Stimulated activated CD8-positive, alpha-beta memory T cell treated with anti-CD3 and anti-CD28 coated beads, Interleukin-7, amount 100 ng/mL, for 48 hours (primary cell): Measurements from ENCODE around the gene TEAD3.
A peak's percentile ranks its signal among the peaks of the same experiment; 100 is the strongest.
"Not testable (repeated sequence)": the region's sequence is repeated elsewhere in the genome, so short reads cannot be mapped to it uniquely, and the experiment has no call there.

ENCODE experiments used
- DNase-seq, 2 donors: peaks; one replicate each; pipeline ENCODE4 v3.0.0-alpha.2; 2020; ENCODE audit warnings: low read depth in 1 of 2; ENCODE audit errors: extremely low read depth in 1 of 2

TEAD3 gene

GRCh38 chr6:35496841-35497570 lies at the start of gene TEAD3:
Gene TEAD3 (minus strand): TSS chr6:35497079.
- DNase-seq: peak in 1 of 2 donors; percentile 24

DNA sequence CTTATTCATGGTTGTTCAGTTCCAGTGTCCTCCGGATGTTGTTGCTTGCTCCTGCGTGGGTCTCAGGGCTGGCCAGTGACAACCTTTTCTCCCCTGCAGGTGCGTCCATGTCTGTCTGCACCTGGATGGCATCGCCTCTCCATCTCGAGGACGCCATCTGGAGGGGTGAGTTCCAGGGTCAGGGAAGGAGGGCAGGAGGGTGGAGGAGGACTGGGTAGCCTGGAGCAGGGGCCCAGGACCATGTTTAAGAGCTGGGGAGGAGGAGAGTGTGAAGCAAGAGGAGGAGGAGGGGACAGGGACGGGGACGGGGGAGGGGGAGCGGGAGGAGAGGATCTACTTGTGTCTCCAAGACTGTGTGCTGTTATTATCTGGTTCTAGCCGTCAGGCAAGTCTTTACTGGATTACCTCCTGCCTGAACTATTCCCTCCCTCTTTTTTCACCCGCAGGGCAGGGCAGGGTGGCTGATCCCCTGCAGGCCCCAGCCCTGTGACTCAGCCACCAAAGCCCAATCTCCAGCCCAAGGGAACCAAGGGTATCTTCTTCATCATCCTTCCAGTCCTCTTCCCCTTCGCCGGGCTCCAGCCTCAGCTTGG lies 48.0 kb upstream of the TEAD3 start:
- DNase-seq: no peak

GRCh38 chr6:35543459-35544193 lies 46.7 kb upstream of the TEAD3 start:
- no peak for DNase-seq

- no peak for DNase-seq
These were observed 45.0 kb upstream of the TEAD3 start for GRCh38 chr6:35541836-35542235.

DNA sequence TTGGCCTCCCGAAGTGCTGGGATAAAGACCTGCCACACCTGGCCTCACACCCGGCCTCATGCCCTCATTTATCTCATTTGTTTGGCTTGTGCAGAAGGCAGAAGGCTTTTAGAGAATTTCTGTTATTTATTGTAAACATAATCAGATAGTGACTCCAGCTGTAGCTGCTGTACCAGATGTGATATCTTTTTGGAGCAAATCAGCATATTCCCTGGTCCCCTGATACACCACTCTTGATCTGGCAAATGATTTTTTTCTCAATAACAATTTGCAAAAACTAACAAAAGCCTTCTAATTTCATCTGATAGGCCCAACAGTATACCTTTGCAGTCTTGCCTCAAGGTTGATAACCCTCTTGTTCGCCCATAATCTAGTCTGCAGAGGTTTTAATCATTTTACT lies 42.3 kb upstream of the TEAD3 start:
- no peak for DNase-seq

DNA sequence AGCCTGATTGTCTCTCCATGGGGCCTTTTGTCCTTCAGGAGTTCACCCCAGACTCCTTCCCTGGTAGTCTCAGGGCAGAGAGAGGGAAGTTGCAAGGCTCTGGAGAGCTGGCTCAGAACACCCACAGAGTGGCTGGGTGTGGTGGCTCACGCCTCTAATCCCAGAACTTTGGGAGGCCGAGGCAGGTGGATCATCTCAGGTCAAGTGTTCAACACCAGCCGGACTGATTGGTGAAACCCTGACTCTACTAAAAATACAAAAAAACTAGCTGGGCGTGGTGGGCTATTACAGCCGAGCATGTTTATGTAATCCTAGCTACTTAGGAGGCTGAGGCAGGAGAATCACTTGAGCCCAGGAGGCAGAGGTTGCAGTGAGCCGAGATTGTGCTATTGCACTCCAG lies 39.0 kb upstream of the TEAD3 start:
- not testable (repeated sequence) for DNase-seq

GRCh38 chr6:35534407-35535170 lies 37.7 kb upstream of the TEAD3 start:
- DNase-seq: no peak

GRCh38 chr6:35533981-35534380 lies 37.1 kb upstream of the TEAD3 start:
- DNase-seq: no peak

DNA sequence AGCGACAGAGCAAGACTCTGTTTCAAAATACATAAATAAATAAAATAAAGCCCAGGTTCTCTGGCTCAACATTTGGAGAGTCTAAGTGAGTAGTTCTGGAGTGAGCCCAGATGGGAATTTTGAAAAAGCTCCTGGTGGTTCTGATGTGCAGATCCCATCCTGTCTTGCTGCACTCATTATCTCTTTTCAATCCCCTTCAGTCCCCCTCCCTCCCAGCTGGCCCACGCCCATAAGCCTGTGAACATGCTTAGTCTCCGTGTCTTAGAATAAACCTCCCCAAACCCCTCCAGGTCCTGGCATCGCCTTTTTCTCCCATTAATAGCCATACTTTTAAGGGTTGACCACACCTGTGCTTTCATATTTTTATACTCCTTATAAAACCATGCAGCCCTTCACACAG lies 35.2 kb upstream of the TEAD3 start:
- no peak for DNase-seq

DNA sequence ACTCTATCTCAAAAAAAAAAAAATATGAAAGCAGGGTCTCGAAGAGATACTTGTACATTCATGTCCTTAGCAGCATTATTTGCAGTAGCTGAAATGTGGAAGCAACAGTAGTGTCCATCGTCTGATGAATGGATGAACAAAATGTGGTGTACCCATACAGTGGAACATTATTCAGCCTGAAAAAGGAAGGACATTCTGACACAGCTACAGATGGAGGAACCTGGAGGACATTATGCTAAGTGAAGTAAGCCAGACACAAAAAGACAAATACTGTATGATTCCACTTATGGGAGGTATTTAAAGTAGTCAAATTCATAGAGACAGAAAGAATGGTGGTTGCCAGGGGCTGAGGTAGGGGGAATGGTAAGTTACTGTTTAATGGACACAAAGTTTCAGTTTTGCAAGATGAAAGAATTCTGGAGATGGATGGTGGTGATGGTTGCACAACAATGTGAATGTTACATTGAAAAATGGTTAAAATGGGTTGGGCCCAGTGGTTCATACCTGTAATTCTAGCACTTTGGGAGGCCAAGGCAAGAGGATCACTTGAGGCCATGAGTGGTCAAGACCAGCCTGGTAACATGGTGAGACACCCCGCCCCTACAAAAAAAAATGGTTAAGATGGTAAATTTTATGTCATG lies 27.6 kb upstream of the TEAD3 start:
- no peak for DNase-seq

GRCh38 chr6:35522660-35523658 lies 26.1 kb upstream of the TEAD3 start:
- DNase-seq: peak; percentile 45 to 47

GRCh38 chr6:35522151-35522550 lies 25.3 kb upstream of the TEAD3 start:
- no peak for DNase-seq

- DNase-seq: no peak
These were observed 24.4 kb upstream of the TEAD3 start for GRCh38 chr6:35521235-35521634.

- no peak for DNase-seq
These were observed 22.6 kb upstream of the TEAD3 start for GRCh38 chr6:35519313-35520015.

DNA sequence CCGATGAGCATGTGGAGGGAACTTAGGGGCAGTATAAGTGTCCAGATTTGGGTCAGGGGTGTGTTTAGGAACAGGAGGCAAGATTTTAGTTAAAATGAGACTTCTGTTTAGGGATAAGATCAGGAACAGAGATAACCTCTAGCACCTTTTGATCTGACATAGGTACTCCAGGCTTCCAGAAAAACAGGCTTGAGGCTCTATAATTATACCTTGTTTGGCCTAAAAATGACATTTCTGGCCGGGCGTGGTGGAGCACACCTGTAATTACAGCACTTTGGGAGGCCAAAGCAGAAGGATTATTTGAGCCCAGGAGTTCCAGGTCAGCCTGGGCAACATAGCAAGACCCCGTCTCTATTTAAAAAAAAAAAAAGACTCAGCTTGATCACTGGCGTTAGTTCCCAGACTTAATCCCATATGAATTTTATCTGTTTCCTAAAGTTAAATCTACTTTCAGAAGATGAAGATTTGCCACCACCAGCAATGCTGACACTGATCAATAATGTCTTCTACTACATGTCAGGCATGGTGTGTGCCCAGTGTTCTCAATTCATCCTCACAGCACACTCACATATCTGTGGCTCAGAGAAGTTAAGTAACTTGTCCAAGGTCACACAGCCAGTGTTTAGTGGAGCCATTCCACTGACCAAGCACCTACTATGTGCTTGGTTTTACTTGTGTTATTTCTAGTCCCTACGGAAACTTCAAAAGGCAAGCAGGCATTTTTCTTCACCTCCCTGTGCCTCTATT lies 21.9 kb upstream of the TEAD3 start:
- no peak for DNase-seq

GRCh38 chr6:35517978-35518377 lies 21.1 kb upstream of the TEAD3 start:
- not testable (repeated sequence) for DNase-seq

GRCh38 chr6:35516712-35517111 lies 19.8 kb upstream of the TEAD3 start:
- DNase-seq: no peak

- DNase-seq: not testable (repeated sequence)
These were observed 19.1 kb upstream of the TEAD3 start for GRCh38 chr6:35515939-35516338.
